Measurements from ENCODE around the gene ZNF184. TPM values are rescaled to one million over a fixed set of nuclear protein-coding genes. Genes with fewer than 3 reads are reported as not detected.

ZNF184 gene
- total and polyA plus RNA-seq, 9 of the 15 experiments (the other 6 are each of a cell fraction or from before 2014, with no cell fraction given): 7.6 to 22.2 (median 12.8) TPM

DNA sequence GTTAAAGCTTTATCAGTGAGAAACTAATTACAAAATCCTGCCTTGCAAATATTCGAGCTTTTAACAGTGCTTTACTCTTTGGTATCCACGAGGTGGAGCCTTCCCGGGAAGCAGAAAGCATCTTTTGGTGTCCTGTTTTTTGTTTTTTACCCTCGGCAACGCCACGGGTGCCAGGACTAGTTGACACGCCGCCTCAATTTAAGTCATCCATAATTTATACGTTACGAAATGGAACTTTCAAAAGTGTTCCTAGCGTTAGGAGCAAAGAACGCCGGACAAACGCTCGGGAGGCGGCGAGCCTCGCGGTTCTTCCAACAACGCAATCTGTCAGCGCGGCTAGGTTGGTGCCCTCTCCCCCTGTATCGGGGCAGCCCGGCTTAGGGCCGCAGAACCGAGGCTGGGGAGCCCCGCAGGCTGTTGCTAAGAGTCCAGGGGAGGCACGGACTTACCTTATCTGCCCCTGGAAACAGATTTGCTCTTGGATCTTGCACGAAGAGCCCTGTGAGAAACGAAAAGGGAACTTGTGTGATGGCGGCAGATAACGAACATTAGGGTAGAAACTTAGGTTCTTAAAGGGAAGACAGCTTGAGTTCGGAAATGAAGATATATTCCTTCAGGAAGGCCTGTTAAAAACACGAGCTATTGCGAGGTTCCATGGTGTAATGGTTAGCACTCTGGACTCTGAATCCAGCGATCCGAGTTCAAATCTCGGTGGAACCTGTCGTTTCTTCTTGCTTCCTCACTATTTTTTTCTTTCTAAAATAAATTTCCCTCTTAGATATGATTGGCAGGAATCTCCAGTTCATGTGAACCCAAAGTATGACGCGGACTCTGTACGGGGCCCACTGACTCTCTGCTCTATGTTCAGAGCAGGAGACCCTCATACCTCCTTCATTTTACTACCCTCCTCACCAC is 46.2 kb upstream of the ZNF184 start (continued):
- peak; percentile 99 for TF ChIP-seq TBP (optimal IDR thresholded peaks at IDR 0.05; ENCODE audit: low read depth, low read length)
- 0 out of 2 replicates have a peak, but pooled peaks have one; percentile 50 for TF ChIP-seq CBX1 (IDR thresholded peaks at IDR 0.05; ENCODE audit: low read depth)
- peak; percentile 67; the same call in 1 of the 2 replicates for TF ChIP-seq TOE1 (IDR thresholded peaks at IDR 0.05; ENCODE audit: borderline replicate concordance)
- TF ChIP-seq TOE1 (CRISPR knock-in tag; IDR thresholded peaks at IDR 0.05; ENCODE audit: borderline replicate concordance, low read depth): no peak
- peak; percentile 43 to 78 for TF ChIP-seq AFF1 (IDR thresholded peaks at IDR 0.05; ENCODE audit: low read depth in 1 of 2, partially characterized antibody in 2 of 2)
- peak; percentile 91; the same call in 1 of the 2 replicates for TF ChIP-seq STAT6 (CRISPR knock-in tag; IDR thresholded peaks at IDR 0.05)
- peak; percentile 45; the same call in 1 of the 2 replicates for TF ChIP-seq MTA3 (IDR thresholded peaks at IDR 0.05; ENCODE audit: borderline replicate concordance)
- peak; percentile 50; the same call in 1 of the 2 replicates for TF ChIP-seq CHD2 (IDR thresholded peaks at IDR 0.05; ENCODE audit: low read depth, low read length)
- TF ChIP-seq RBBP5 (IDR thresholded peaks at IDR 0.05; ENCODE audit: borderline replicate concordance, insufficient read depth, low read length, poor library complexity, severe bottlenecking): peak; percentile 99
- TF ChIP-seq ZNF79 (CRISPR knock-in tag; IDR thresholded peaks at IDR 0.05; ENCODE audit: low read depth): no peak
- no peak for TF ChIP-seq ZNF695 (CRISPR knock-in tag; IDR thresholded peaks at IDR 0.05)
- no peak for TF ChIP-seq KDM4B (IDR thresholded peaks at IDR 0.05; ENCODE audit: borderline replicate concordance in 2 of 2, low read depth in 1 of 2)
- no peak for TF ChIP-seq SP2 (IDR thresholded peaks at IDR 0.05; ENCODE audit: extremely low read depth, low read depth, low read length, poor library complexity, severe bottlenecking)
- no peak for TF ChIP-seq FOXP1 (CRISPR knock-in tag; IDR thresholded peaks at IDR 0.05)
- no peak for TF ChIP-seq POLR2B (IDR thresholded peaks at IDR 0.05; ENCODE audit: low read depth, partially characterized antibody)
- TF ChIP-seq ZBTB7A (IDR thresholded peaks at IDR 0.05; ENCODE audit: borderline replicate concordance, control insufficient read depth, low read depth, low read length): no peak
- TF ChIP-seq KLF16 (IDR thresholded peaks at IDR 0.05): 0 out of 2 replicates have a peak, but pooled peaks have one; percentile 5
- TF ChIP-seq GABPA (tag; conservative IDR thresholded peaks at IDR 0.05; ENCODE audit: low read depth): peak; percentile 52
- peak; percentile 72; the same call in 1 of the 2 replicates for TF ChIP-seq CEBPG (CRISPR knock-in tag; IDR thresholded peaks at IDR 0.05)
- TF ChIP-seq CEBPG (tag; conservative IDR thresholded peaks at IDR 0.05 in 1 of 2, IDR thresholded peaks at IDR 0.05 in 1 of 2): peak; percentile 76 to 95

All from K562 (cell line).